ENCODE results near the gene ZNF789. TPM values are rescaled to one million over a fixed set of nuclear protein-coding genes. Genes with fewer than 3 reads are reported as not detected.

The ZNF789 gene
- total and polyA plus RNA-seq, 2 of the 13 experiments (the other 11 are each of a cell fraction or from before 2014, with no cell fraction given): 19.8 to 25.1 TPM

GRCh38 chr7:99438573-99439480 lies 33.9 kb upstream of the ZNF789 start, which contains the start of the genes CPSF4 and PTCD1 (continued):
- TF ChIP-seq, protein P1, sequence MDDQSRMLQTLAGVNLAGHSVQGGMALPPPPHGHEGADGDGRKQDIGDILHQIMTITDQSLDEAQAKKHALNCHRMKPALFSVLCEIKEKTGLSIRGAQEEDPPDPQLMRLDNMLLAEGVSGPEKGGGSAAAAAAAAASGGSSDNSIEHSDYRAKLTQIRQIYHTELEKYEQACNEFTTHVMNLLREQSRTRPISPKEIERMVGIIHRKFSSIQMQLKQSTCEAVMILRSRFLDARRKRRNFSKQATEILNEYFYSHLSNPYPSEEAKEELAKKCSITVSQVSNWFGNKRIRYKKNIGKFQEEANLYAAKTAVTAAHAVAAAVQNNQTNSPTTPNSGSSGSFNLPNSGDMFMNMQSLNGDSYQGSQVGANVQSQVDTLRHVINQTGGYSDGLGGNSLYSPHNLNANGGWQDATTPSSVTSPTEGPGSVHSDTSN (CRISPR knock-in tag; IDR thresholded peaks at IDR 0.05; ENCODE audit: borderline replicate concordance): peak; percentile 20; the same call in 1 of the 2 replicates
- no peak for TF ChIP-seq ATAD3A (CRISPR knock-in tag; IDR thresholded peaks at IDR 0.05)
- TF ChIP-seq MED13 (CRISPR knock-in tag; IDR thresholded peaks at IDR 0.05): 0 out of 2 replicates have a peak, but pooled peaks have one; percentile 38
- TF ChIP-seq ZNF597 (CRISPR knock-in tag; IDR thresholded peaks at IDR 0.05): no peak
- no peak for TF ChIP-seq PRDM4 (CRISPR knock-in tag; IDR thresholded peaks at IDR 0.05; ENCODE audit: borderline replicate concordance)
- TF ChIP-seq CERS6 (CRISPR knock-in tag; IDR thresholded peaks at IDR 0.05): no peak
- TF ChIP-seq, protein P2, sequence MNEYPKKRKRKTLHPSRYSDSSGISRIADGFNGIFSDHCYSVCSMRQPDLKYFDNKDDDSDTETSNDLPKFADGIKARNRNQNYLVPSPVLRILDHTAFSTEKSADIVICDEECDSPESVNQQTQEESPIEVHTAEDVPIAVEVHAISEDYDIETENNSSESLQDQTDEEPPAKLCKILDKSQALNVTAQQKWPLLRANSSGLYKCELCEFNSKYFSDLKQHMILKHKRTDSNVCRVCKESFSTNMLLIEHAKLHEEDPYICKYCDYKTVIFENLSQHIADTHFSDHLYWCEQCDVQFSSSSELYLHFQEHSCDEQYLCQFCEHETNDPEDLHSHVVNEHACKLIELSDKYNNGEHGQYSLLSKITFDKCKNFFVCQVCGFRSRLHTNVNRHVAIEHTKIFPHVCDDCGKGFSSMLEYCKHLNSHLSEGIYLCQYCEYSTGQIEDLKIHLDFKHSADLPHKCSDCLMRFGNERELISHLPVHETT (CRISPR knock-in tag; conservative IDR thresholded peaks at IDR 0.05): peak; percentile 95
- peak; percentile 90; the same call in 1 of the 2 replicates for TF ChIP-seq TSC22D2 (CRISPR knock-in tag; IDR thresholded peaks at IDR 0.05; ENCODE audit: borderline replicate concordance)
- peak; percentile 45; the same call in 1 of the 2 replicates for TF ChIP-seq SP5 (CRISPR knock-in tag; IDR thresholded peaks at IDR 0.05; ENCODE audit: borderline replicate concordance, low read depth)
- peak; percentile 61 for TF ChIP-seq TAF15 (IDR thresholded peaks at IDR 0.05; ENCODE audit: low read depth, low read length, poor library complexity, severe bottlenecking)
- TF ChIP-seq KLF11 (CRISPR knock-in tag; IDR thresholded peaks at IDR 0.05): no peak
- TF ChIP-seq ZNF567 (CRISPR knock-in tag; IDR thresholded peaks at IDR 0.05; ENCODE audit: borderline replicate concordance): no peak; the same call in 1 of the 2 replicates
- TF ChIP-seq, protein P3, sequence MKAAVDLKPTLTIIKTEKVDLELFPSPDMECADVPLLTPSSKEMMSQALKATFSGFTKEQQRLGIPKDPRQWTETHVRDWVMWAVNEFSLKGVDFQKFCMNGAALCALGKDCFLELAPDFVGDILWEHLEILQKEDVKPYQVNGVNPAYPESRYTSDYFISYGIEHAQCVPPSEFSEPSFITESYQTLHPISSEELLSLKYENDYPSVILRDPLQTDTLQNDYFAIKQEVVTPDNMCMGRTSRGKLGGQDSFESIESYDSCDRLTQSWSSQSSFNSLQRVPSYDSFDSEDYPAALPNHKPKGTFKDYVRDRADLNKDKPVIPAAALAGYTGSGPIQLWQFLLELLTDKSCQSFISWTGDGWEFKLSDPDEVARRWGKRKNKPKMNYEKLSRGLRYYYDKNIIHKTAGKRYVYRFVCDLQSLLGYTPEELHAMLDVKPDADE (CRISPR knock-in tag; IDR thresholded peaks at IDR 0.05): no peak
- no peak for TF ChIP-seq ZNF775 (CRISPR knock-in tag; IDR thresholded peaks at IDR 0.05; ENCODE audit: borderline replicate concordance)
- no peak for TF ChIP-seq ZNF720 (CRISPR knock-in tag; IDR thresholded peaks at IDR 0.05)
- peak; percentile 89 for TF ChIP-seq YEATS2 (CRISPR knock-in tag; IDR thresholded peaks at IDR 0.05; ENCODE audit: borderline replicate concordance)
- no peak for TF ChIP-seq ETV6 (CRISPR knock-in tag; conservative IDR thresholded peaks at IDR 0.05)
- TF ChIP-seq, protein P4, sequence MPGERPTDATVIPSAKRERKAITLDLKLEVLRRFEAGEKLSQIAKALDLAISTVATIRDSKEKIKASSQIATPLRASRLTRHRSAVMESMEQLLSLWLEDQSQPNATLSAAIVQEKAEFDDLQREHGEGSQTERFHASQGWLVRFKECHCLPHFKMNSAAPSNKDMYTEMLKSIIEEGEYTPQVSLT (CRISPR knock-in tag; IDR thresholded peaks at IDR 0.05; ENCODE audit: borderline replicate concordance, low read depth): 0 out of 2 replicates have a peak, but pooled peaks have one; percentile 36
- no peak for TF ChIP-seq MED8 (CRISPR knock-in tag; IDR thresholded peaks at IDR 0.05; ENCODE audit: insufficient replicate concordance)

Measured in HepG2 (cell line).